H9 (cell line): ENCODE results near the gene SIPA1L3. TPM values are rescaled to one million over a fixed set of nuclear protein-coding genes. Genes with fewer than 3 reads are reported as not detected.

ENCODE experiments used
- DNase-seq: peaks from one replicate; pipeline ENCODE4 v3.0.0-alpha.2; 2017
- H2AFZ ChIP-seq: one replicate; pipeline ENCODE4 v1.6.1; 2013; ENCODE audit warnings: mild to moderate bottlenecking, low read length, control low read depth, moderate library complexity
- H2AK5ac ChIP-seq: 2 replicates; pipeline ENCODE4 v1.6.1; 2013; ENCODE audit warnings: low read length, control low read depth, mixed read lengths; ENCODE audit not compliant: insufficient read length
- H2BK120ac ChIP-seq: one replicate; pipeline ENCODE4 v1.6.1; 2013; ENCODE audit warnings: low read depth, mild to moderate bottlenecking, low read length, control low read depth, inconsistent platforms; ENCODE audit not compliant: poor library complexity, severe bottlenecking
- H2BK12ac ChIP-seq: 2 replicates; pipeline ENCODE4 v1.6.1; 2013; ENCODE audit warnings: low read length, control low read depth, mixed read lengths, low read depth; ENCODE audit not compliant: insufficient read length
- H2BK15ac ChIP-seq: 2 replicates; pipeline ENCODE4 v1.6.1; 2013; ENCODE audit warnings: low read depth, low read length, control low read depth
- H2BK20ac ChIP-seq: one replicate; pipeline ENCODE4 v1.6.1; 2013; ENCODE audit warnings: low read depth, mild to moderate bottlenecking, low read length, control low read depth, inconsistent platforms; ENCODE audit not compliant: poor library complexity, severe bottlenecking
- H2BK5ac ChIP-seq: 2 replicates; pipeline ENCODE4 v1.6.1; 2013; ENCODE audit warnings: low read length, control low read depth, mixed read lengths; ENCODE audit not compliant: insufficient read length
- H3K14ac ChIP-seq: 2 replicates; pipeline ENCODE4 v1.6.1; 2013; ENCODE audit warnings: low read length, control low read depth; ENCODE audit not compliant: insufficient read depth
- H3K18ac ChIP-seq: 2 replicates; pipeline ENCODE4 v1.6.1; 2013; ENCODE audit warnings: low read depth, mild to moderate bottlenecking, mixed read lengths, low read length, control low read depth; ENCODE audit not compliant: insufficient read length
- H3K23ac ChIP-seq: 2 replicates; pipeline ENCODE4 v1.6.1; 2013; ENCODE audit warnings: low read length, control low read depth, mixed read lengths, low read depth; ENCODE audit not compliant: insufficient read length
- H3K23me2 ChIP-seq: 2 replicates; pipeline ENCODE4 v1.6.1; 2013; ENCODE audit warnings: low read depth, mild to moderate bottlenecking, mixed read lengths, low read length, control low read depth; ENCODE audit not compliant: insufficient read length, poor library complexity, severe bottlenecking
- H3K27ac ChIP-seq: 2 replicates; pipeline ENCODE4 v1.5.1; 2013; ENCODE audit warnings: low read length, control low read depth, mixed read lengths, low read depth; ENCODE audit not compliant: insufficient read length
- H3K27me3 ChIP-seq: 2 replicates; pipeline ENCODE4 v1.6.1; 2013; ENCODE audit warnings: low read length, control low read depth, inconsistent platforms; ENCODE audit not compliant: insufficient read depth
- H3K4ac ChIP-seq: 2 replicates; pipeline ENCODE4 v1.6.1; 2013; ENCODE audit warnings: low read depth, mild to moderate bottlenecking, control low read depth, inconsistent platforms, low read length, moderate library complexity
- H3K4me1 ChIP-seq: 2 replicates; pipeline ENCODE4 v1.6.1; 2013; ENCODE audit warnings: low read length, control low read depth, inconsistent platforms; ENCODE audit not compliant: insufficient read depth
- H3K4me2 ChIP-seq: 2 replicates; pipeline ENCODE4 v1.6.1; 2013; ENCODE audit warnings: low read length, control low read depth, mixed read lengths; ENCODE audit not compliant: insufficient read length, insufficient read depth
- H3K56ac ChIP-seq: 2 replicates; pipeline ENCODE4 v1.6.1; 2013; ENCODE audit warnings: low read depth, mild to moderate bottlenecking, mixed read lengths, low read length, control low read depth; ENCODE audit not compliant: insufficient read length
- H3K79me1 ChIP-seq: 2 replicates; pipeline ENCODE4 v1.6.1; 2013; ENCODE audit warnings: low read depth, mild to moderate bottlenecking, moderate library complexity, low read length, control low read depth, inconsistent platforms; ENCODE audit not compliant: insufficient read depth, poor library complexity, severe bottlenecking
- H3K79me2 ChIP-seq: 2 replicates; pipeline ENCODE4 v1.6.1; 2013; ENCODE audit warnings: low read length, control low read depth, inconsistent platforms; ENCODE audit not compliant: insufficient read depth
- H3K9ac ChIP-seq: 2 replicates; pipeline ENCODE4 v1.6.1; 2013; ENCODE audit warnings: low read length, control low read depth, mixed read lengths; ENCODE audit not compliant: insufficient read length; ENCODE audit errors: extremely low read depth
- H3K9me3 ChIP-seq: one replicate; pipeline ENCODE4 v1.6.1; 2013; ENCODE audit warnings: low read depth, low read length, inconsistent platforms; ENCODE audit not compliant: control insufficient read depth
- H3T11ph ChIP-seq: one replicate; pipeline ENCODE4 v1.6.1; 2013; ENCODE audit warnings: mild to moderate bottlenecking, low read length, control low read depth, inconsistent platforms
- H4K20me1 ChIP-seq: one replicate; pipeline ENCODE4 v1.6.1; 2013; ENCODE audit not compliant: control insufficient read depth, insufficient read length, insufficient read depth
- H4K5ac ChIP-seq: 2 replicates; pipeline ENCODE4 v1.6.1; 2013; ENCODE audit warnings: low read depth, mild to moderate bottlenecking, mixed read lengths, low read length, control low read depth; ENCODE audit not compliant: insufficient read length
- H4K8ac ChIP-seq: replicated peaks from 2 replicates; pipeline ENCODE4 v1.6.1; 2013; ENCODE audit warnings: low read length, control low read depth, mixed read lengths, low read depth; ENCODE audit not compliant: insufficient read length
- H4K91ac ChIP-seq: 2 replicates; pipeline ENCODE4 v1.6.1; 2013; ENCODE audit warnings: low read depth, mild to moderate bottlenecking, moderate library complexity, mixed read lengths, low read length, control low read depth; ENCODE audit not compliant: insufficient read length
- H3K27ac Mint-ChIP-seq, 3 experiments: 2 replicates in 2 of 3; 3 replicates in 1 of 3; pipeline ENCODE4 v1.8.0; 2020 to 2021; ENCODE audit warnings: mixed read lengths in 3 of 3, mild to moderate bottlenecking in 1 of 3, moderate library complexity in 1 of 3
- H3K27me3 Mint-ChIP-seq: 2 replicates; pipeline ENCODE4 v1.8.0; 2021; ENCODE audit warnings: low read depth, mild to moderate bottlenecking, moderate library complexity, mixed read lengths
- H3K36me3 Mint-ChIP-seq, 3 experiments: 2 replicates in 2 of 3; 3 replicates in 1 of 3; pipeline ENCODE4 v1.8.0; 2020 to 2021; ENCODE audit warnings: low read depth in 3 of 3, mixed read lengths in 3 of 3; ENCODE audit not compliant: insufficient read depth in 1 of 3
- H3K4me1 Mint-ChIP-seq, 2 experiments: 2 replicates each; pipeline ENCODE4 v1.8.0; 2020; ENCODE audit warnings: mixed read lengths in 2 of 2
- H3K4me3 Mint-ChIP-seq, 2 experiments: 2 replicates in 1 of 2; 3 replicates in 1 of 2; pipeline ENCODE4 v1.8.0; 2020 to 2021; ENCODE audit warnings: mild to moderate bottlenecking in 2 of 2, mixed read lengths in 2 of 2, moderate library complexity in 1 of 2
- H3K9me3 Mint-ChIP-seq, 2 experiments: 2 replicates in 1 of 2; 3 replicates in 1 of 2; pipeline ENCODE4 v1.8.0; 2020; ENCODE audit warnings: mild to moderate bottlenecking in 2 of 2, mixed read lengths in 2 of 2, moderate library complexity in 1 of 2
- CTCF ChIP-seq: fragments of 200-600 bp; sonication (generic); conservative IDR thresholded peaks from 3 replicates; pipeline ENCODE4 v1.8.0; 2021; ENCODE audit warnings: antibody characterized with exemption, mild to moderate bottlenecking
- WGBS: extraction: QIAGEN DNeasy Blood & Tissue Kit; methylation state at CpG from one replicate; pipeline ENCODE4 v1.1.7; 2013; ENCODE audit warnings: missing lambda C conversion rate, low lambda C conversion rate, mixed read lengths; ENCODE audit not compliant: insufficient read length; ENCODE audit errors: extremely low coverage; 5-methylcytosine and 5-hydroxymethylcytosine counted together
- total RNA-seq: library from RNA; stranded (reverse); gene quantifications from 2 replicates; pipeline ENCODE4 v1.2.1, GENCODE V29; 2021

Gene SIPA1L3
- total RNA-seq, 1 experiment from 2014 or later = 40.1 TPM

GRCh38 chr19:38162094-38162493, 255.1 kb downstream of the SIPA1L3 start:
- Mint-ChIP-seq H3K36me3 (peaks cover 38 to 58% (median 49%) of the 10 kb centered on the region in 3 experiments), H3K4me3 (no peak overlapping the region; a peak in 1 of 5 replicates), H3K9me3 (peaks cover 8 to 18% of the 10 kb centered on the region in 2 experiments), H3K27ac (no peak overlapping the region), H3K4me1 (no peaks in the 10 kb centered on the region), H3K27me3 (no peaks in the 10 kb centered on the region)
- no peak overlapping the region for H3K4me2 ChIP-seq
- no peak overlapping the region for H2BK120ac ChIP-seq
- peaks cover 12% of the 10 kb centered on the region for H3K9me3 ChIP-seq
- no peak overlapping the region for H3K27ac ChIP-seq
- no peaks in the 10 kb centered on the region for H4K20me1 ChIP-seq
- WGBS = no CpG with 5 or more reads among the region's 5 CpGs
- H3K79me1 ChIP-seq = no peaks in the 10 kb centered on the region
- H3K9ac ChIP-seq = no peak overlapping the region
- no peaks in the 10 kb centered on the region; the same call in 1 of the 2 replicates for H3K27me3 ChIP-seq
- H3K79me2 ChIP-seq = no peaks in the 10 kb centered on the region
- no peak overlapping the region for H4K8ac ChIP-seq
- H2BK5ac ChIP-seq = no peak overlapping the region
- H3K4me1 ChIP-seq = no peaks in the 10 kb centered on the region
- no peak overlapping the region for H2AK5ac ChIP-seq
- H4K91ac ChIP-seq = no peak overlapping the region
- no peaks in the 10 kb centered on the region for H3K23me2 ChIP-seq
- no peak overlapping the region for H3K18ac ChIP-seq
- DNase-seq = no peak
- H3K56ac ChIP-seq = no peak overlapping the region
- H2BK12ac ChIP-seq = no peak overlapping the region
- no peak overlapping the region for H3K4ac ChIP-seq
- H4K5ac ChIP-seq = no peak overlapping the region
- H2AFZ ChIP-seq = no peak overlapping the region
- no peak overlapping the region for H2BK15ac ChIP-seq
- TF ChIP-seq CTCF = no peak
- H2BK20ac ChIP-seq = no peak overlapping the region
- no peak overlapping the region for H3K14ac ChIP-seq
- H3T11ph ChIP-seq = no peak overlapping the region
- no peak overlapping the region for H3K23ac ChIP-seq
